Right ventricle myocardium superior (tissue), 1 donor: ENCODE measurements around the gene RNF31. TPM values are rescaled to one million over a fixed set of nuclear protein-coding genes. Genes with fewer than 3 reads are reported as not detected.

Experiments
- ATAC-seq: fragments of 200-7000 bp; cut with Tn5 transposase; one replicate; pipeline ENCODE4 v1.9.1; 2020; ENCODE audit warnings: mild to moderate bottlenecking; ENCODE audit not compliant: poor library complexity
- DNase-seq: peaks from one replicate; pipeline ENCODE4 v3.0.0-alpha.2; 2020
- intact Hi-C: fragments of 100-400 bp; cut with DNase I; formaldehyde crosslinking; loops from one replicate; pipeline ENCODE4 v1.11.2; 2022
- total RNA-seq: library from RNA; stranded (reverse); fragmentation: NEBNext Ultra II Directional; extraction: Animal tissue kit (Norgen Biotek cat#: 25700); gene quantifications from one replicate; pipeline ENCODE4 v1.2.1, GENCODE V29; 2021
- donor health status: DM: no; HTN: yes; CAD: no; lungs with severe emphysema.

RNF31 gene
- total RNA-seq, 1 donor from 2014 or later = 29.5 TPM

DNA sequence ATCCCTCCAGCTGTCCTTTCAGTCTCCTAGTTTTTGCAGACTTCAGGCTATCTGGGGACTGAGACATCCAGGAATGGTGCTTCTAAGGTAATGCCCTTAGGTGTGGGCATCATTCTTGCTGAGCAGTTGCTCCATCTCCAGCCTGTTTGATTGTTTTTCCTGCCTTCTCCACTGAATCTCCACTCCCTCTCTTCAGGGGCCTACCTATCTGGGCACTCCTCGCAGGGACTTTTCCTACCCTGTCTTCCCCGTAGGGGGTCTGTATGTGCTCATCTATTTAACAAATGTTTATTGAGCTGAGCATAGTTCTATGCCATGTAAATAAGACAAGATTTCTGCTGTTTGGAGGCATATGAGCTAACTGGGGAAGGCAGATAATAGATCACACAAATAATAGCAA lies 14.3 kb upstream of the RNF31 start:
- intact Hi-C loops = no loop called here
- DNase-seq (no peak), ATAC-seq (no peak)

DNA sequence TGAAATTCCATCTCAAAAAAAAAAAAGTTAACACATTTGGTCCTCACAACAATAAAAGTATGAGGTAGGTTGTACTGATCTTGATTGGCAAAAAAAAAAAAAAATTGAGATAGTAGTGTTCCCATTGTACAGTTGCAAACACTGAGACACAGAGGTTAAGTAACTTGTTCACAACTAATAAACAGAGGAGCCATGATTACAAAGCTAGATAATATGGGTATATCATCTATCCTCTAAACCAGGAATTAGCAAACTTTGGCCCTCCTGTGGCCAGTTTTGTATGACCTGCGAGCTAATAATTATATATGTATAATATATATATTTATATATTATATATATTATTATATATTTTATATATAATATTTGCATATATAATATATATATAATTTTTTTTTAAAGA lies 13.6 kb upstream of the RNF31 start:
- DNase-seq = no peak
- intact Hi-C loops = no loop called here
- ATAC-seq = no peak

DNA sequence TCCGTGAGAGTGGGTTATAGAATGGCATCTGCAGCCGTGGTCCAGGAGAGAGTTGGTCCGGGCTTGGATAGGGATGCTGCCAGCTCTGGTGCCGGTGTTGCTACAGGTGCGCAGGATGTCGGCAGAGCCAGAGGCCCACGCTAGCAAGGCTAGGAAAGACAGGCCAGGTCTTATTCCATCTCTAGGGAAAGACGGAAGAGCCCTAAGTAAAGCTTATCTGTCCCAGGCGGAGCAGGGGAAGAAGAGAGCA lies 11.8 kb upstream of the RNF31 start:
- ATAC-seq (no peak), DNase-seq (no peak)
- intact Hi-C loops = no loop called here

DNA sequence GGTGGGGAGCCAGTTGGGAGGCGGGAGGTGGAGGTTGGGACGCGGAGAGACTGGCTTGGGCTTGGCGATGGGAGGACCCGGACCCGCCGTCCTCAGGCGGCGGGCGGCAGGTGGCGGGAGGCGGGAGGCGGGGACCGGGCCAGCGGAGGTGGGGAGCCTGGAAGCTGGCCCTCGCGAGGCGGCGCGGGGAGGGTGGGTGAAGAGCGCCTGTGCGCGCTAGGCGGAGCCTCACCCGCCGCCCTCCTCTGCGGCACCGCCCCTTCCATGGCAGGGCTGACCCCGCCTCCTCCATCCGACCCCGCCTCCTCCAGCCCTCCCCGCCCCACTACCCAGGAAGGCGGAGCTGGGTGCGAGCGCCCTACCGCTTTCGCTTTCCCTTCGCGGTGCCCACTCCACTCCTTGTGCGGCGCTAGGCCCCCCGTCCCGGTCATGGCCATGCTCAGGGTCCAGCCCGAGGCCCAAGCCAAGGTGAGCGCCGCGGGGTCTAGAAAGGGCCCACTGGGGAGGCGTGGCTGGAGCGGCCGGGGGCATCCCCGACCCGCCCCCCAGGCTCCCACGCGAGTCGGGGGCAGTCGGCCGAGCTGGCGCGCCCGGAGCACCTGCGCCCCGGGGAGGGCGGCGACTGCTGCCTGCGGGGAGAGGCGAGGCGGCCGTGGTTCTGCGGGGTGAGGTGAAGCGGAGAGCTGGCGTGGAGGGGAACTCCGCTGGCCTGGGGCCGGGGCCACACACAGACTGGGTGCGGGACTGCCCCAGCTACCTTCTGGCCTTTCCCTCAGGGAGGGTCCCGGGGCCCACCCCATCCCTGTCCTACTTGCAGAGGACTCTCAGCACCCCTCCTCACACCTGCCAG lies 11.2 kb upstream of the RNF31 start, which contains the start of gene PSME1:
Gene PSME1, plus strand, starts transcription at position 361 of the 850 bp plus-strand sequence. Its CDS starts 69 bp downstream, at position 430.
- ATAC-seq (peak; percentile 91), DNase-seq (peak; percentile 96)
- intact Hi-C loops = no loop called here

DNA sequence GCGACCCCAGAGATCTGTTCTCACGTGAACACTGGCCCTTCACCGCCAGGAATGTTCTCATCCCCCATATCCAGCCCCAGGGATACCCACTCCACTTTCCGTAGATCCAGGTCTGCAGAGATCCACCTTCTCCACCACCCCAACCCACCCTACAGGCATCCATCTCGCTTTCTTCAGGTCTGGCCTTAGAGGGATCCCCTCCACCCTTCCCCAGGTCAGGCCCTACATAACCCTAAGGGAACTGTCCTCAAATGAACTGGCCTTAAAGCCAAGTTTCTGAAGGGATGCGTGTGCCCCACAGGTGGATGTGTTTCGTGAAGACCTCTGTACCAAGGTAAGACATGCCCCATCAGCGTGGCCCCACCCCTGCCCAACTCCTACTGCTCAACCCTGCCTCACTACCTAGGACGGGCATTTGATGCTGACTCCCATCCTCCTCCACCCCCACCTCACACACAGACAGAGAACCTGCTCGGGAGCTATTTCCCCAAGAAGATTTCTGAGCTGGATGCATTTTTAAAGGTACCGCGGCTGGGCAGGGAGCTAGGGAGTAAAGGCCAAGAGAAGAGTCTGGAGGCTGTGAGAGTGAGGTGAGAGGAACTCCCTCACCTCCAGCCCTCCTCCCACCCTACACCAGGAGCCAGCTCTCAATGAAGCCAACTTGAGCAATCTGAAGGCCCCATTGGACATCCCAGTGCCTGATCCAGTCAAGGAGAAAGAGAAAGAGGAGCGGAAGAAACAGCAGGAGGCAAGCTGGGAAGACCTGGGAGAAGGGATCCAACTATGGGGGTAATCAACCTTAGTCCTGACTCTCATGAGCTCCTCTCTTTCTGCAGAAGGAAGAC lies 10.4 kb upstream of the RNF31 start:
- ATAC-seq = no peak
- intact Hi-C loops = no loop called here

DNA sequence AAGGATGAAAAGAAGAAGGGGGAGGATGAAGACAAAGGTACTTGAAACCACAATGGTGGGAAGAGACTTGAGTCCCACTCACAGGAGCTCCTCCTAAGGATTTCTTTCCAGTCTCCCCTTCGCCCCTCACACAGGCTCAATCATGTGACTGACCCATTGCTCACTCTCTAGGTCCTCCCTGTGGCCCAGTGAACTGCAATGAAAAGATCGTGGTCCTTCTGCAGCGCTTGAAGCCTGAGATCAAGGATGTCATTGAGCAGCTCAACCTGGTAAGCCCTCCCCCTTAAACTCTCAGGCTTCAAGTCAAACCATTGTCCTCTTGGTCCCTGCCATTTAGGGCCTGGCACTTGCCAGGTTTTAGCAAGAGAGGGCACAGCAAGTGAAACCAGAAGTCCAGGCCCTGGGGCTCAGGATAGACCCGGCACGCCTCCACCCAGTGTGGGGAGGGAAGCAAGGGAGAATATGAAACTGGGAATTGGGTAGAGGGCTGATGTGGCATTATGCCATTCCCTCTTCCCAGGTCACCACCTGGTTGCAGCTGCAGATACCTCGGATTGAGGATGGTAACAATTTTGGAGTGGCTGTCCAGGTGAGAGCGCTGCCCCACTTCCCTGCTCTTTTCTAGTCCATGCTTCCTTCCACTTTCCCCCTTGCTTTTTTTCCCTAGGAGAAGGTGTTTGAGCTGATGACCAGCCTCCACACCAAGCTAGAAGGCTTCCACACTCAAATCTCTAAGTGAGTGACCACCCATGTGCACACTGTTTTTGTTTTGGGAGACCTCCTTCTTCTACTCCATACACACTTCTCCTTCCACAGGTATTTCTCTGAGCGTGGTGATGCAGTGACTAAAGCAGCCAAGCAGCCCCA lies 9.5 kb upstream of the RNF31 start:
- DNase-seq = no peak
- intact Hi-C loops = no loop called here

More for the DNA sequence above, 10.4 kb upstream of the RNF31 start:
- no peak for DNase-seq

DNA sequence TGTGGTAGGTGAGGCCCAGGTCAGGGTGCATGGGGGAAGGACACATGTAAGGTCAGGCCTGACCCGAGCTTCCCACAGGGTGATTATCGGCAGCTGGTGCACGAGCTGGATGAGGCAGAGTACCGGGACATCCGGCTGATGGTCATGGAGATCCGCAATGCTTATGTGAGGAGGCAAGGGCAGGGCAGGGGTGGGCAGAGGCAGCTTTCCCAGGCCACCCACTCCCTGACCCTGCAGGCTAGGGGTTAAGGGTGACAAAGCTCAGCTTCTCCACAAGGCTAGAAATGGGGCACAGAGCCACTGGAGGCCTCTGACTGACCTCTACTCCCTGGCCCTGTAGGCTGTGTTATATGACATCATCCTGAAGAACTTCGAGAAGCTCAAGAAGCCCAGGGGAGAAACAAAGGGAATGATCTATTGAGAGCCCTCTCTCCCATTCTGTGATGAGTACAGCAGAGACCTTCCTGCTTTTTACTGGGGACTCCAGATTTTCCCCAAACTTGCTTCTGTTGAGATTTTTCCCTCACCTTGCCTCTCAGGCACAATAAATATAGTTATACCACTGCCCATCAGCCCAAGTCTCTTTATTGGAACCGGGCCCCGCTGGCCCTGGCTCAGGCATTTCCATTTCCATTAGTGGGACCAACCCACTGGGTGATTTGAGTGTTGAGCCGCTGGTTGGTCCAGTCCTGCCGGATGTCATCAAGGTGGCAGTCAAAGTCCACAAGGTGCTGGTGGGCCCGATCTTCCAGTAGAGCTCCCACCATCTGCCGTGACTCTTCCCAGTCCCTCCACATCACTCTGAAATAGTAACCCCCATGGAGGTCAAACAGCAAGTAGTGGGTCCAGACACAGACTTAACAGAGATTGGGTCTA lies 8.7 kb upstream of the RNF31 start:
- no peak for DNase-seq
- intact Hi-C loops = no loop called here
- ATAC-seq = no peak

More for the DNA sequence above, 9.5 kb upstream of the RNF31 start:
- ATAC-seq = no peak

DNA sequence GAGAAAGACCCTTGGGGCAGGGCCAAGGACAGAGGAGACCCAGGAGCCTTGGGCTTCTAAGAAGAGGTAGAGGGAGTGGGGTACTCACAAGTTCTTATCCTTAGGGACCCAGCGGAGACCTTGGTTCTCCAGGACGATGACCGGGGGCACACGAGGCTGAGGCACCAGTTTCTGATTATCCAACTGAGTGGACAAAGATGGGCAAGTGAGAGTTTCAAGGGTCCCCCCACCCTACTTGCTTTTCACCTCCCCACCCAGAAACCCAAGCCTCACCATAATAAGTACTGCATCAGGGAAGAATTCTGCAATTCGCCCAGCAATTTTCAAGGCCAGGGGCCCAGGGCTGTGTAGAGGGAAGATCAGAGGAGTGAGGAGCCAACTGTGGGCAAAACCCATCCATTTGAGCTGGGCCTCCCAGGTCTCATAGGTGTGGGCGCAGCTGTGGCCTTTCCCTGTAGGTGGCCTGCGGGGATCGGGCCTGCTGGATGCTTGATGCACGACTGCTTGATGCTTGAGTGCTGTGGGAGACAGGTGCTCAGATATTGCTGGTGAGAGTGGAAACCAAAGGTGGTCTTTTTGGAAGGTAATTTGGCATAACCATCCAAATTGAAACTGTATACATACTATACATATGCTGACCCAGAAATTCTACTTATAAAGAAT lies 7.9 kb upstream of the RNF31 start:
- DNase-seq (no peak), ATAC-seq (no peak)
- intact Hi-C loops = no loop called here

DNA sequence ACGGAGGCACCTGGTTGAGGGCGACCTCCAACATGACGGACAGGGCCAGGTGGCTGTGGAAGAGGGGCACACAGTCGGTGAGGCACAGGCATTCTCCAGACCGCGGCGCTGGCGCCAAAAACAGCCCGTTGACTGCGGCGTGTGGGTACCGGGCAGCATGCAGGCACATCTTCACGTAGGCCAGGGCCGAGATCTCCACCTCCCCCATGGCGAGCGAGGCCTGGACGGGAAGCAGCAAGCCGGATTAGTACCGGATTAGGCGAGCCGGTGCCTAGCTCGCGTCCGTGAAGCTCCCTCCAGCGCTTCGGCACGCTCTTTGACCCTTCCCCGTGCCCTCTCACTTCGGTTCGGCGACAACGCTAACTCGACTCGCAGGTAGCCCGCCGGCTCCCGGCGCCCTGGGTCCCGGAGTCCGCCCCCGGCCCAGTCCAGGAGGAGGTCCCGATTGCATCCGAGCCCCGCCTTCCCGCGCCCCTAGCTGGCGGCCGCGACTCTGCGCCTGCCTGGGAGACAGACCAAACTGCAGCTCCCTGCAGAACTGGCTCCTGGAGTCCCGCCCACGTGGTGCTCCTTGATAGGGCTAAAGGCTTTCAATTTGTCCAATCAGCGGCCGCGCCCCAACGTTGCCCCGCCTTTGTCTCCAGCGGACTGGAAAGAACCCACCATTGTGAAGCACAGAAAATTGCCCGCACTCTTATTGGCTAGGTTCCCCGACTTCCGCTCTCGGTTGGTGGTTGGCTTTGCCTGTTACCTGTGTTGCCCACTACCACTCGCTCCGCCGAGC lies 6.0 kb upstream of the RNF31 start, which contains the start of gene EMC9:
Gene EMC9, minus strand, starts transcription at position 495 of the 784 bp plus-strand sequence. Its CDS starts 287 bp downstream, at position 208.
- intact Hi-C loops = no loop called here
- DNase-seq (peak; percentile 100), ATAC-seq (peak; percentile 95)

DNA sequence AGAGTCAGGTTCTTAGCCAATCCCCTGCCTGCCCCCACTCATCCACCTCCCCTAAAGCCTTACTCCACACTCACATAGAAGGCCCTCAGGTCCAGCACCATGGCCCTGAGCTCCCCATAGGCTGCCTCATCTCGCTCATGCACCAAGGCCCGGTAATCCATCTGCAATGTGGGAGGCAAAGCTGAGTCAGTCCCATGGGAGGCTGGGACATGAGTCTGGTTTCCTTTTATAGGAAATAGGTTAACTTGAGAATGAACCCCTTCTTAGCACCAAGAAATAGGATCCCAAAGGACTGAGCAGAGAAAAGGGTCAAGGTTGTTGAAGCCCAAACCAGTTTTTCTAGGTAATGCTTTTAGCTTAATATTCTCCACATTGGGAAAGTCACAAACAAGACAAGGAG lies 3.8 kb upstream of the RNF31 start:
- intact Hi-C loops = no loop called here
- no peak for ATAC-seq
- no peak for DNase-seq

DNA sequence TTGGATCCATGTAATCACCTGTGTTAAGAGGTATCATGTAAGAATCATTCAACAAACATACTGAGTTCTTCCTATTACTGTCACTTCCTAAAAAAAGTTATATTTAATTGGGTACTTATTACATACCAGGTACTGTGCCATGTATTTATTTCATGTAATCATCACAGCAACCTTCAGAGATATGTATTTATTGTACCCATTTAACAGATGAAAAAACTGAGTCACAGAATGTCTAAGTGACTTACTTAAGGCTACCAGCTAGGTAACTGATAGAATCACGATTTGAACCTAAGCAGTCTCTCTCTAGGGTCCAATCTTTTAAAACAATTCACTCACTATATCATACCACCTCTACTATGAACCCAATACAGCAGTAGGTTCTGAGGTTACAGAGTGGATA lies 2.8 kb upstream of the RNF31 start:
- DNase-seq = no peak
- ATAC-seq = no peak
- intact Hi-C loops = no loop called here

DNA sequence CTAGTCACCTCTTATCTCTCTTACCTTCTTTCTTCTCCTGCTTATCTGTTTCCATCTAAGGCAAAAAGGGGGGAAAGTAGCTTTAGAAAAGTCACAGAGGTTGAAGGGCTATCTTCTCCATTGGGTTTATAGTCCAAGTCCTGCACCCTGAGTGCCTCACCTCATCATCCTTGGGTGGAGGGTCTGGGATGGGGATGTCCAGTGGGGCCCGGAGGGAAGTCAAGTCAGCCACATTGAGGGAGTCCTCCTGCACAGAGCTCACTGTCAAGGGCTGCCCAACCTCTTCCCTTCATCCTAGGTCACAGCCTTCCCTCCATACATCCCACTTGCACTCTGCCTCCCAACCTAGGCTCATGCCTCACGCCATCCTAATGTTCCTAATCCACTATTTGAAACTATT lies 2.1 kb upstream of the RNF31 start:
- DNase-seq (no peak), ATAC-seq (no peak)
- intact Hi-C loops = no loop called here

DNA sequence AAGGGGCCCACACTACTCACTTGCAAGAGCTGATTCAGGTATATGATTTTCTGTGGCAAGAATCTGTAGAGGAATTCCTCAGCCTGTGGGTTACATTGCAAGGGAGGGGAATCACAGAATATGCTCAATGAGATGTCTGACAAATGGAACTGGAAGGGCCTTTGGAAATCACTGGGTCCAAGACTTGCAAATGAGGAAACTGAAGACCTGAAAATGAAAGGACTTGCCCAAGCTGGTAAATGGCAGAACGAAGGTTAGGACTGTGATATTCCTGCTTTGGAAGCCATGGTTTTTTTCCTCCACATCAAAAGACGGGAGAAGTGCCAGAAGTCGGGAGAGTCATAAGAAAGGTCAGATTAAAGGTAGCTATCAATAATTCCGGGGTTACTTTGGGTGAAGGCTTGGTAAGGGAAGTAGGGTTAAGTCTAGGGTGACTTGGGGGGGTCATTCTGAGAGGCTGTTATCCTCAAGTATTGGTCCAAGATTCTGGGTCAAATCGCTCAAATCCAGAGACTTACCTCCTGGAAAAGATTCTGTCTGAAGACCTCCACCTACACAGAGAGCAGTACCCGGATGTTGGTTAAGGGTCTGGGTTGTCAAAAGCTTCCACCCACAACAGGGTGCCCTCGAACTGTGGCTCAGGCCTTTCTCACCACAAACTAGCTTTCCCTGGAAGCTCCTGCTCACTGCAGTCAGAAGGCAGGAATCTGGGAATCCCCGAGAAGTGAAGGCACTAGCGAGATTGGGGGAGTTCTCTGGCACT lies 1.4 kb upstream of the RNF31 start:
- intact Hi-C loops = no loop called here
- no peak for DNase-seq
- no peak for ATAC-seq

DNA sequence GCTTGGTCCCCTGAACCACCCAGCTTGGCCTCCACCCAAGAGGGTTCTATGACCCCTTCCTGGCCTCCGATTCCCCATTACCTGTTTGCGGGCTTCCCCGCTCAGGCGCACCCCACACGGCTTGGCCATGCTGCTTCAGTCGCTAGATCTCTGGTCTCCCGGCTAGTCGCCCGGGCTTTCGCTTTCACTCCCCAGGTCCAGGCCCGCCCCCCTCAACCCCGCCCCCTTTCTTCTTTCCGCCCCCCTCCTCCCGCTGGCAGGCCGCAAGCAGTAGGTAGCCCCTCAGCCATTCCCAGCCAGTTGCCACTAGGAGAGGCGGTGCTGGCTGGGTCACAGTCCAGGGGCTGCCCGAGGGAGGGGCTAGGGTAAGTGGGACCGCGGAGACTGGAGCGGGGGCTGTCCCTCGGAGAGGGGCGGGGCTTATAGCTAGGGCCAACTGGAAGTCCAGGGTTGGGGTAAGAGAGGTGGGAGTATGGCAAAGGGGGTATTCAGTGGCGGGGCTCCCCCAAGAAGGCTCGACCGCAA lies 783 bp upstream of the RNF31 start, which contains the start of gene PSME2:
Gene PSME2, minus strand, starts transcription at position 158 of the 525 bp plus-strand sequence. Its CDS starts 29 bp downstream, at position 129.
- intact Hi-C loops = no loop called here
- ATAC-seq (peak; percentile 88), DNase-seq (peak; percentile 96)

DNA sequence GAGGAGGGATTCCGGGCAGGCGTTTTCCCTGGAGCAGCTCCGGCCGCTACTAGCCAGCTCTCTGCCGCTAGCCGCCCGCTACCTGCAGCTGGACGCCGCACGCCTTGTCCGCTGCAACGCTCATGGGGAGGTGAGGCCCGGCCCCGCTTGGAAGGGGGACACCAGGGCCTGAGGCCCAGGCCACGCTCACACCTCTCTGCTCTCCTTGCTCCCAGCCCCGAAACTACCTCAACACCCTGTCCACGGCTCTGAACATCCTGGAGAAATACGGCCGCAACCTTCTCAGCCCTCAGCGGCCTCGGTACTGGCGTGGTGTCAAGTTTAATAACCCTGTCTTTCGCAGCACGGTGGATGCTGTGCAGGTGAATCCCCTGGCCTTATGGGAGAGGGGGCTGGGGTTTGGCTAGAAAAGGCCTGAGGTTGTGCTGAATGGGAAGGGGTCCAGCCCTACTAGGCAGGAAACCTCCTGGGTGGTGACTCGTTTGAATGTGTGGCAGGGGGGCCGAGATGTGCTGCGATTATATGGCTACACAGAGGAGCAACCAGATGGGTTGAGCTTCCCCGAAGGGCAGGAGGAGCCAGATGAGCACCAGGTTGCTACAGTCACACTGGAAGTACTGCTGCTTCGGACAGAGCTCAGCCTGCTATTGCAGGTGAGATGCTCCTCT lies 597 bp downstream of the RNF31 start:
- ATAC-seq (no peak), DNase-seq (no peak)
- intact Hi-C loops = no loop called here
